PC-9 (cell line): ENCODE measurements around the gene MTHFD1. TPM values are rescaled to one million over a fixed set of nuclear protein-coding genes. Genes with fewer than 3 reads are reported as not detected.

Experiments used
- BruUV-seq: library from RNA; stranded (reverse); fragments of 400-500 nt; replicated peaks from 2 replicates; lab custom pipeline; 2021; lab: Mats Ljungman, UMichigan
- CTCF ChIA-PET: fragments of 300-600 bp; sonication (Branson Sonifier 250); formaldehyde crosslinking; loops from one replicate; lab custom pipeline; 2022; ENCODE audit warnings: antibody characterized with exemption; lab: Charles Lee
- POLR2A ChIA-PET: fragments of 300-600 bp; sonication (Branson Sonifier 250); formaldehyde crosslinking; loops from one replicate; lab custom pipeline; 2022; ENCODE audit warnings: antibody characterized with exemption; ENCODE audit not compliant: unreplicated experiment; lab: Charles Lee
- DNase-seq, 2 experiments: peaks; one replicate each; pipeline versions ENCODE4 v3.0.0 to v3.0.0-alpha.2; 2015 to 2022; ENCODE audit warnings: mixed read lengths in 1 of 2
- H2AFZ ChIP-seq: fragments of 200-600 bp; sonication (generic); 2 replicates; pipeline ENCODE4 v1.8.1; 2017; ENCODE audit warnings: antibody characterized with exemption
- H3F3A ChIP-seq: fragments of 200-600 bp; sonication (generic); 2 replicates; pipeline ENCODE4 v1.8.1; 2017; ENCODE audit warnings: antibody characterized with exemption, mild to moderate bottlenecking, low read depth; ENCODE audit not compliant: insufficient read depth
- H3K27ac ChIP-seq: fragments of 200-600 bp; sonication (generic); 2 replicates; pipeline ENCODE4 v1.6.1; 2016; ENCODE audit warnings: mixed run types
- H3K27me3 ChIP-seq: fragments of 200-600 bp; sonication (generic); 2 replicates; pipeline ENCODE4 v1.6.1; 2016; ENCODE audit warnings: low read depth, mixed run types; ENCODE audit not compliant: insufficient read depth
- H3K36me3 ChIP-seq: fragments of 200-600 bp; sonication (generic); 2 replicates; pipeline ENCODE4 v1.6.1; 2016; ENCODE audit warnings: low read depth, mixed run types
- H3K4me1 ChIP-seq: fragments of 200-600 bp; sonication (generic); replicated peaks from 2 replicates; pipeline ENCODE4 v1.6.1; 2016; ENCODE audit warnings: mixed run types; ENCODE audit not compliant: insufficient read depth
- H3K4me2 ChIP-seq: fragments of 200-600 bp; sonication (generic); 2 replicates; pipeline ENCODE4 v1.6.1; 2017; ENCODE audit warnings: mixed run types
- H3K4me3 ChIP-seq: fragments of 200-600 bp; sonication (generic); 2 replicates; pipeline ENCODE4 v1.6.1; 2016; ENCODE audit warnings: mixed run types
- H3K79me2 ChIP-seq: fragments of 200-600 bp; sonication (generic); 2 replicates; pipeline ENCODE4 v1.6.1; 2017; ENCODE audit warnings: low read depth, mixed run types
- H3K9me2 ChIP-seq: fragments of 200-600 bp; sonication (generic); 2 replicates; pipeline ENCODE4 v1.8.1; 2017; ENCODE audit warnings: mild to moderate bottlenecking; ENCODE audit not compliant: insufficient read depth
- H3K9me3 ChIP-seq: fragments of 200-600 bp; sonication (generic); 2 replicates; pipeline ENCODE4 v1.8.1; 2016; ENCODE audit warnings: low read depth; ENCODE audit not compliant: insufficient read depth
- H4K20me1 ChIP-seq: fragments of 200-600 bp; sonication (generic); 2 replicates; pipeline ENCODE4 v1.8.1; 2017; ENCODE audit not compliant: insufficient read depth
- CTCF ChIP-seq: fragments of 200-600 bp; sonication (generic); conservative IDR thresholded peaks from 2 replicates; pipeline ENCODE4 v1.6.1; 2017; ENCODE audit warnings: mixed run types, antibody characterized with exemption, mild to moderate bottlenecking, moderate library complexity
- EZH2 ChIP-seq: fragments of 200-600 bp; sonication (generic); IDR thresholded peaks from 2 replicates; pipeline ENCODE4 v1.8.0; 2017; ENCODE audit warnings: antibody characterized with exemption, low read depth
- intact Hi-C: fragments of 100-400 bp; cut with micrococcal nuclease; formaldehyde crosslinking; loops from one replicate; pipeline ENCODE4 v1.10.0; 2022; ENCODE audit not compliant: unreplicated experiment
- total RNA-seq: library from RNA; stranded (reverse); gene quantifications from 2 replicates; pipeline ENCODE4 v1.2.3, GENCODE V29; 2021

MTHFD1 gene
- total RNA-seq, 1 experiment from 2014 or later, result 161 TPM

DNA sequence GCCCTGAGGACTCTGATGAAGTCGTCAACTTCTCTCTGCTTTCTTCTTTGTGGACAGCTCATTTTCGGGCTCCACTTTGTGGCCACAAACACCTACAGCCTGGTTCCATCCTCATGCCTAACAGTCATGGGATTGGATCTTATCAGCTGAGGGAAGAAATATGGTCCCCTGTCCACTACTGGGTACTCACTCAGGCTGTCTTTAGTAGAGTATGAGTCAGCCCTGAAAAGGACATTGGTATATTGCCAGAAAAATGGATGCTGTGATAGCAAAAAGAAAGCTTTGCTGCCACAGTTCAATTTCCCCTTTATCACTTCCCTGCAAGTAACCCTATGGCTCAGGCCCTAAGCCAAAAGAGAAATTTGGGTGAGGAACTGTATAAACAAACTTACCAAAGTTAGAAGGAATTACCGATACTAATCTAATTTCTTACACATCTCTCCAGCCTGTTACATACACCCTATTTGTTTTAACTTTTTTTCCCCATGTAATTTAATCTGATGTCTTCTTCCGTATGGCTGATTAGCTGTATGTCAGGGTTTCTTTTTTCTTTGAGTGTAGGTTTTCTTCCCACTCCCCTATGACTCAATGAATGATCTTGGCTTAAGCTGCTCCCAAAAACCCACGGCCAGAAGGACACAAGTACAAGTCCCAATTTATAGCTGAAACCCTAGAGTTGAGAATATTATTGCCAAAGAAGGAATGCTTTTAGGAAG lies 29.1 kb downstream of the MTHFD1 start:
- H3K9me2 ChIP-seq, result no peaks in the 10 kb centered on the region
- no peak overlapping the region for H3K27ac ChIP-seq
- H3K79me2 ChIP-seq, result no peaks in the 10 kb centered on the region
- H2AFZ ChIP-seq, result no peak overlapping the region
- H3K4me1 ChIP-seq, result peaks cover 11% of the 10 kb centered on the region
- H3K27me3 ChIP-seq, result no peaks in the 10 kb centered on the region
- TF ChIP-seq CTCF (no peak), EZH2 (no peak)
- intact Hi-C loops, result no loop called here
- POLR2A ChIA-PET, result interaction anchor here (0.5 to 0.7 kb wide), 2 partner anchors 437 to 934 kb away, joined by 3 to 11 read pairs; no protein-coding TSS in a partner anchor
- peaks cover 21% of the 10 kb centered on the region; the same call in 1 of the 2 replicates for H3F3A ChIP-seq
- no peaks in the 10 kb centered on the region for H3K9me3 ChIP-seq
- no peak overlapping the region for H3K4me2 ChIP-seq
- peaks cover 51% of the 10 kb centered on the region for H3K36me3 ChIP-seq
- BruUV-seq, result no TSS peak
- CTCF ChIA-PET, result interaction anchor here (0.5 kb wide), 1 partner anchor 16 kb away, joined by 8 read pairs; no protein-coding TSS in a partner anchor
- no peak for DNase-seq
- H4K20me1 ChIP-seq, result no peaks in the 10 kb centered on the region
- no peak overlapping the region for H3K4me3 ChIP-seq

GRCh38 chr14:64417771-64418125 lies 29.6 kb downstream of the MTHFD1 start:
- no peak overlapping the region for H2AFZ ChIP-seq
- ChIA-PET POLR2A (interaction anchor here (0.5 to 0.7 kb wide), 2 partner anchors 438 to 935 kb away, joined by 3 to 11 read pairs; no protein-coding TSS in a partner anchor), CTCF (interaction anchor here (0.5 to 0.6 kb wide), 2 partner anchors 13 to 16 kb away, joined by 6 to 8 read pairs; no protein-coding TSS in a partner anchor)
- H3K4me2 ChIP-seq, result no peak overlapping the region
- no peaks in the 10 kb centered on the region for H3K79me2 ChIP-seq
- no peak for DNase-seq
- no peaks in the 10 kb centered on the region for H3K27me3 ChIP-seq
- peaks cover 26% of the 10 kb centered on the region; the same call in 1 of the 2 replicates for H3F3A ChIP-seq
- TF ChIP-seq EZH2, result no peak
- TF ChIP-seq CTCF, result no peak
- no TSS peak for BruUV-seq
- H3K9me3 ChIP-seq, result no peaks in the 10 kb centered on the region
- H4K20me1 ChIP-seq, result no peaks in the 10 kb centered on the region
- intact Hi-C loops, result no loop called here
- peaks cover 53% of the 10 kb centered on the region for H3K36me3 ChIP-seq
- H3K4me3 ChIP-seq, result no peak overlapping the region
- no peak overlapping the region for H3K27ac ChIP-seq
- H3K9me2 ChIP-seq, result no peaks in the 10 kb centered on the region
- H3K4me1 ChIP-seq, result peaks cover 11% of the 10 kb centered on the region

DNA sequence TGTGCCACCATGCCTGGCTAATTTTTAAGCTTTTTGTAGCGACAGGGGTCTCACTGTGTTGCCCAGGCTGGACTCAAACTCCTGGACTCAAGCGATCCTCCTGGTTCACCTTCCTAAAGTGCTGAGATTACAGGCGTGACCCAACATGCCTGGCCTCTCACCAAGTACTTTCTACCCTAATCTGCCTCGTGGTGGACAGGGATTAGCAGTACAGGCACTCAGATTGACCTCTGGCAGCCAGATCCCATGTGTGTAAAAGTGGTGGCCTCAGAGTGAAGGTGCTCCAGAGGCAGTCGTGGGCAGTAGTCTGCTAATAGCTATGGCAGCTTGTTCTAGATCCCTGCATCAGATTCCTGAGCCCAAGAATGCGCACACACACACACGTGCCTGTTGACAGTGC lies 30.9 kb downstream of the MTHFD1 start:
- intact Hi-C loops, result no loop called here
- no peak overlapping the region for H3K27ac ChIP-seq
- no peak overlapping the region for H2AFZ ChIP-seq
- no peak overlapping the region for H3K4me2 ChIP-seq
- no peaks in the 10 kb centered on the region for H3K9me2 ChIP-seq
- peaks cover 57% of the 10 kb centered on the region for H3K36me3 ChIP-seq
- ChIA-PET CTCF (interaction anchor here (1.1 kb wide), 1 partner anchor 17 kb away, joined by 3 read pairs; no protein-coding TSS in a partner anchor), POLR2A (interaction anchor here (0.6 kb wide), 2 partner anchors 16 to 112 kb away, joined by 3 to 6 read pairs; no protein-coding TSS in a partner anchor)
- TF ChIP-seq EZH2 (no peak), CTCF (no peak)
- BruUV-seq, result no TSS peak
- peaks cover 31% of the 10 kb centered on the region; the same call in 1 of the 2 replicates for H3F3A ChIP-seq
- H3K27me3 ChIP-seq, result no peaks in the 10 kb centered on the region
- no peaks in the 10 kb centered on the region for H3K79me2 ChIP-seq
- no peaks in the 10 kb centered on the region for H3K9me3 ChIP-seq
- no peak for DNase-seq
- peaks cover 11% of the 10 kb centered on the region for H3K4me1 ChIP-seq
- H4K20me1 ChIP-seq, result no peaks in the 10 kb centered on the region
- H3K4me3 ChIP-seq, result no peak overlapping the region
